Heart right ventricle (tissue), 16 donors: ENCODE results near the gene LAMP5. TPM values are rescaled to one million over a fixed set of nuclear protein-coding genes. Genes with fewer than 3 reads are reported as not detected.

Source experiments
- ATAC-seq, 8 donors: fragments of 200-7000 bp; cut with Tn5 transposase; one replicate each; pipeline ENCODE4 v1.9.1; 2020; ENCODE audit warnings: mild to moderate bottlenecking in 8 of 8, moderate library complexity in 8 of 8, moderate number of reproducible peaks in 1 of 8
- DNase-seq, 2 donors: peaks; one replicate each; pipeline ENCODE4 v3.0.0-alpha.2; 2020
- H3K27ac ChIP-seq, 10 donors: fragments of 200-600 bp; sonication (generic) in 2 of 10; one replicate each; pipeline versions ENCODE4 v1.5.0 to v1.8.0; 2020 to 2022; ENCODE audit warnings: mild to moderate bottlenecking in 3 of 10
- H3K27me3 ChIP-seq, 7 donors: fragments of 200-600 bp; one replicate each; pipeline ENCODE4 v1.8.0; 2021 to 2022; ENCODE audit warnings: mild to moderate bottlenecking in 2 of 7
- H3K36me3 ChIP-seq, 9 donors: fragments of 200-600 bp; sonication (generic) in 1 of 9; one replicate each; pipeline versions ENCODE4 v1.5.0 to v1.8.0; 2020 to 2022; ENCODE audit warnings: mild to moderate bottlenecking in 2 of 9
- H3K4me1 ChIP-seq, 9 donors: fragments of 200-600 bp; sonication (generic) in 1 of 9; one replicate each; pipeline versions ENCODE4 v1.5.0 to v1.8.0; 2020 to 2022; ENCODE audit warnings: mild to moderate bottlenecking in 4 of 9
- H3K4me3 ChIP-seq, 10 donors: fragments of 200-600 bp; sonication (generic) in 2 of 10; one replicate each; pipeline versions ENCODE4 v1.5.0 to v1.8.0; 2020 to 2022; ENCODE audit warnings: mild to moderate bottlenecking in 7 of 10, moderate library complexity in 2 of 10
- H3K9me3 ChIP-seq, 11 donors: fragments of 200-600 bp in 10 of 11; sonication (generic) in 2 of 11; one replicate each; pipeline versions ENCODE4 v1.5.0 to v1.8.0; 2013 to 2022; ENCODE audit warnings: mild to moderate bottlenecking in 2 of 11, control low read depth in 1 of 11, moderate library complexity in 1 of 11
- WGBS, 2 donors: extraction: QIAGEN DNeasy Blood & Tissue Kit; methylation state at CpG; one replicate each; pipeline ENCODE4 v1.1.7; 2013; ENCODE audit warnings: inconsistent platforms in 1 of 2; 5-methylcytosine and 5-hydroxymethylcytosine counted together
- intact Hi-C, 10 donors: fragments of 100-400 bp; cut with DNase I; formaldehyde crosslinking; loops; one replicate each; pipeline versions ENCODE4 v1.11.1 to v1.14.2; 2022
- polyA plus RNA-seq, 2 donors: library from polyadenylated mRNA; stranded (reverse); fragments of 200-250 nt; gene quantifications; one replicate each; pipeline ENCODE4 v1.2.3, GENCODE V29; 2013
- total RNA-seq, 10 donors: library from RNA; stranded (reverse); fragmentation: NEBNext Ultra II Directional in 3 of 10; extraction: Animal tissue kit (Norgen Biotek cat#: 25700) in 3 of 10; gene quantifications; one replicate each; pipeline versions ENCODE4 v1.2.1 to v1.2.4, GENCODE V29; 2021 to 2023
- TF ChIP-seq, protein P1 (sequence below), 9 donors: fragments of 200-600 bp; sonication (generic) in 2 of 9; IDR thresholded peaks; one replicate each; pipeline versions ENCODE4 v1.5.0 to v1.8.0; 2021 to 2022; ENCODE audit warnings: antibody characterized with exemption in 9 of 9, mild to moderate bottlenecking in 5 of 9, moderate library complexity in 1 of 9
- donor health status: Arrhythmogenic right ventricular cardiomyopathy.
- donor health status: ischemic (EF 13 %, LVEDD 7.1; RV severe dilation, severe dysfunction).
- donor health status: healthy with polysubstance abuse.
- donor health status: DM: no; HTN: yes; CAD: no.
- donor health status: DM: no; HTN: no; CAD: no.
- donor health status: ischemic (EF 25% LVEDD 6.9; RV normal size, moderate dysfunction).
- donor health status: ischemic (EF 25% LVEDD 5.7; RV mildly dilated, moderate dysfunction).
- donor health status: healthy.
- donor health status: DM: yes; HTN: yes; CAD: no.
- donor health status: Ischemic cardiomyopathy.
- donor health status: ischemic (EF 35%, LVEDD 5.7; RV mildly dilated, moderate dysfunction).
- donor health status: nonischemic (EF 11% LVEDD 7.7; RV severe dilation, severe dysfunction).
- donor health status: DM: yes; HTN: yes; CAD: no.
- donor health status: PGD.
- donor health status: ischemic (EF 29% LVEDD 5.4; RV normal size, mild dysfunction).
- donor health status: nonischemic (EF 23%, LVEDD 6.1; RV moderate dilation, normal function).

LAMP5 gene
- total and polyA plus RNA-seq, 12 donors: 0.04 to 0.16 (median 0.11) TPM; not detected in 7

- intact Hi-C loops: loop anchor here in 1 of 10 donors (10.0 kb wide), 1 partner anchor 129 kb away; no protein-coding TSS in a partner anchor
- TF ChIP-seq, protein P1, sequence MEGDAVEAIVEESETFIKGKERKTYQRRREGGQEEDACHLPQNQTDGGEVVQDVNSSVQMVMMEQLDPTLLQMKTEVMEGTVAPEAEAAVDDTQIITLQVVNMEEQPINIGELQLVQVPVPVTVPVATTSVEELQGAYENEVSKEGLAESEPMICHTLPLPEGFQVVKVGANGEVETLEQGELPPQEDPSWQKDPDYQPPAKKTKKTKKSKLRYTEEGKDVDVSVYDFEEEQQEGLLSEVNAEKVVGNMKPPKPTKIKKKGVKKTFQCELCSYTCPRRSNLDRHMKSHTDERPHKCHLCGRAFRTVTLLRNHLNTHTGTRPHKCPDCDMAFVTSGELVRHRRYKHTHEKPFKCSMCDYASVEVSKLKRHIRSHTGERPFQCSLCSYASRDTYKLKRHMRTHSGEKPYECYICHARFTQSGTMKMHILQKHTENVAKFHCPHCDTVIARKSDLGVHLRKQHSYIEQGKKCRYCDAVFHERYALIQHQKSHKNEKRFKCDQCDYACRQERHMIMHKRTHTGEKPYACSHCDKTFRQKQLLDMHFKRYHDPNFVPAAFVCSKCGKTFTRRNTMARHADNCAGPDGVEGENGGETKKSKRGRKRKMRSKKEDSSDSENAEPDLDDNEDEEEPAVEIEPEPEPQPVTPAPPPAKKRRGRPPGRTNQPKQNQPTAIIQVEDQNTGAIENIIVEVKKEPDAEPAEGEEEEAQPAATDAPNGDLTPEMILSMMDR (IDR thresholded peaks at IDR 0.05): no peak
- Histone ChIP-seq H3K27me3 (no peaks in the 10 kb centered on the region), H3K4me3 (no peak overlapping the region), H3K27ac (no peak overlapping the region), H3K9me3 (no peaks in the 10 kb centered on the region), H3K4me1 (no peaks in the 10 kb centered on the region), H3K36me3 (peaks cover 0 to 94% (median 7%) of the 10 kb centered on the region in 9 donors)
- DNase-seq: no peak
- ATAC-seq: no peak
- WGBS, 2 donors: 69 to 95% methylated on average over 4 of the region's 4 CpGs
Observed at GRCh38 chr20:9476174-9476573, 38.2 kb upstream of the LAMP5 start.

DNA sequence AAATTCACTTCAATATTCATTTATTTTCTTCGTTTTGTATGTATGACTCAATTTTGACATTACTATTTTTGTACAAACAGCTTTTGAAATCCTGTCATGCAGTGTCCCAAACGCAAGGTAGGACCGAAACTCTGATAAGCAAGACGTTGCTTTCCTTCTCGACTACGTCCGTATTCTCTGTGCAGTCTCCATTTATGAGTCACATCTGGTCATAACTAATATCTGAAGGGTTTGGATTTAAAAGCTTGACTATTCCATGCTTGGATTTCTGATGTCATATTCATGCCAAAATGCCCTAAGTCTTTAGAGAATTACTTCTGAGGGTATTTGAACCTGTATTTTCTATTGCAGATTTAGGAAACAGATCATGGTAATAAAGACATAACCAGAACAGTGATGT, 37.8 kb upstream of the LAMP5 start:
- Histone ChIP-seq H3K36me3 (peaks cover 0 to 89% (median 7%) of the 10 kb centered on the region in 9 donors), H3K27me3 (no peaks in the 10 kb centered on the region), H3K27ac (no peak overlapping the region), H3K4me1 (no peaks in the 10 kb centered on the region), H3K4me3 (no peak overlapping the region), H3K9me3 (no peaks in the 10 kb centered on the region)
- no peak for ATAC-seq
- intact Hi-C loops: loop anchor here in 1 of 10 donors (10.0 kb wide), 1 partner anchor 128 kb away; no protein-coding TSS in a partner anchor
- DNase-seq: no peak
- 92 to 97% methylated on average over 7 of the region's 7 CpGs for WGBS, 2 donors
- TF ChIP-seq, protein P1 (IDR thresholded peaks at IDR 0.05): no peak

GRCh38 chr20:9478771-9479170, 35.6 kb upstream of the LAMP5 start:
- TF ChIP-seq, protein P1 (IDR thresholded peaks at IDR 0.05): no peak
- H3K27ac ChIP-seq: no peak overlapping the region
- DNase-seq: no peak
- no peak for ATAC-seq
- no peaks in the 10 kb centered on the region for H3K27me3 ChIP-seq
- no peak overlapping the region for H3K4me3 ChIP-seq
- WGBS, 2 donors: 47 to 69% methylated on average over 4 of the region's 4 CpGs
- no peaks in the 10 kb centered on the region for H3K9me3 ChIP-seq
- H3K36me3 ChIP-seq: peaks cover 0 to 68% (median 0%) of the 10 kb centered on the region in 9 donors
- peaks cover 0 to 9% (median 0%) of the 10 kb centered on the region in 9 donors for H3K4me1 ChIP-seq
- intact Hi-C loops: loop anchor here in 1 of 10 donors (10.0 kb wide), 1 partner anchor 126 kb away; no protein-coding TSS in a partner anchor

- Histone ChIP-seq H3K36me3 (peaks cover 0 to 55% (median 0%) of the 10 kb centered on the region in 9 donors), H3K4me1 (peaks cover 0 to 9% (median 0%) of the 10 kb centered on the region in 9 donors), H3K27me3 (no peaks in the 10 kb centered on the region), H3K9me3 (no peaks in the 10 kb centered on the region), H3K4me3 (no peak overlapping the region), H3K27ac (no peak overlapping the region)
- TF ChIP-seq, protein P1 (IDR thresholded peaks at IDR 0.05): no peak
- WGBS, 2 donors: 92 to 96% methylated on average over 4 of the region's 4 CpGs
- intact Hi-C loops: no loop called here
- ATAC-seq (no peak), DNase-seq (no peak)
Observed at GRCh38 chr20:9480066-9480465, 34.3 kb upstream of the LAMP5 start.
